Cardiac septum (tissue), 1 donor: ENCODE measurements around the gene GDF7. TPM values are rescaled to one million over a fixed set of nuclear protein-coding genes. Genes with fewer than 3 reads are reported as not detected.

Experiments
- DNase-seq: peaks from one replicate; pipeline ENCODE4 v3.0.0-alpha.2; 2020; ENCODE audit warnings: low spot score
- intact Hi-C: fragments of 100-400 bp; cut with DNase I; formaldehyde crosslinking; loops from one replicate; pipeline ENCODE4 v1.14.0; 2022
- total RNA-seq: library from RNA; stranded (reverse); fragmentation: NEBNext Ultra II Directional; extraction: Animal tissue kit (Norgen Biotek cat#: 25700); gene quantifications from one replicate; pipeline ENCODE4 v1.2.1, GENCODE V29; 2021
- donor health status: DM: no; HTN: no; CAD: no.

The GDF7 gene
- total RNA-seq, 1 donor from 2014 or later, result 0.94 TPM

DNA sequence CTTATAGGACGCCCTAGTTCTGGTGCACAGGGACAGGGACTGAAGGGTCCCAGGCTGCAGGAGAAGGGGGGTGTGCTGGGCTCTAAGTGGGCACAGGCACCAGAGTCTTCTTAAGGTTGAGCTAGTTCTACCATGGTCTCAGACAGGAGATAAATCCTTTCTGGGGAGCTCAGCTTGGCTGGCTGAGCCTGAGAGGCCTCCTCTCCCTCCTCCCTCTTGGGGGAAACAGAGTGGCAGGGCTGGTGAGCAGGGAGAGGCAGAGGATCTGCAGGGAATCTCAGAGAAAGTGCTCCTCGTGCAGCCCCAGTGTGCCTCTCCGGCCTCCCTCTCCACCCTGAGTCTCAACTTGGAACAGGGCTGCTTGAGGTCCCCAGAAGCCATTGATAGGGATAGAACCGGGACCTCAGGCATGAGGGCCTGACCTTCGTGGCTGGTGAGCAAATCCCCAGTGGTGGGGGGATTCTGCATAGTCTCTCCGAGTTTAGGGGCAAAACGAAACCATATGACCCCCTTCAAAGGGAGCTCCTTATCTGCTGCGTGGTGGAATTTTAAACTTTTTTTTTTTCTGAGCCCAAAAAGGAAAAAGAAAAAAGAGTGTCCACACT is 2.0 kb downstream of the GDF7 start:
- intact Hi-C loops, result loop anchor here (10.0 kb wide), 2 partner anchors 156 to 446 kb away; partner anchors contain the start of gene LDAH
- peak; percentile 57 for DNase-seq

GRCh38 chr2:20669562-20670314 is 2.8 kb downstream of the GDF7 start:
- intact Hi-C loops, result loop anchor here (10.0 kb wide), 2 partner anchors 155 to 445 kb away; partner anchors contain the start of gene LDAH
- peak; percentile 72 for DNase-seq

DNA sequence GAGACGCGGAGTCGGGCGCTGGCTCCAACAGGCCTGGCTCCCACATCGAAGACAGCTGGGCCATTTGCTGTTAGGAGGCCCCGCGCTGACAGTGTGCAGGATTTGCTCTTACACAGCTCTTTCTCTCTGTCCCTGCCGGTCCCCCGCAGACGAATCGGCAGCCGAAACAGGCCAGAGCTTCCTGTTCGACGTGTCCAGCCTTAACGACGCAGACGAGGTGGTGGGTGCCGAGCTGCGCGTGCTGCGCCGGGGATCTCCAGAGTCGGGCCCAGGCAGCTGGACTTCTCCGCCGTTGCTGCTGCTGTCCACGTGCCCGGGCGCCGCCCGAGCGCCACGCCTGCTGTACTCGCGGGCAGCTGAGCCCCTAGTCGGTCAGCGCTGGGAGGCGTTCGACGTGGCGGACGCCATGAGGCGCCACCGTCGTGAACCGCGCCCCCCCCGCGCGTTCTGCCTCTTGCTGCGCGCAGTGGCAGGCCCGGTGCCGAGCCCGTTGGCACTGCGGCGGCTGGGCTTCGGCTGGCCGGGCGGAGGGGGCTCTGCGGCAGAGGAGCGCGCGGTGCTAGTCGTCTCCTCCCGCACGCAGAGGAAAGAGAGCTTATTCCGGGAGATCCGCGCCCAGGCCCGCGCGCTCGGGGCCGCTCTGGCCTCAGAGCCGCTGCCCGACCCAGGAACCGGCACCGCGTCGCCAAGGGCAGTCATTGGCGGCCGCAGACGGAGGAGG is 3.5 kb downstream of the GDF7 start:
- peak; percentile 66 for DNase-seq
- intact Hi-C loops, result no loop called here

DNA sequence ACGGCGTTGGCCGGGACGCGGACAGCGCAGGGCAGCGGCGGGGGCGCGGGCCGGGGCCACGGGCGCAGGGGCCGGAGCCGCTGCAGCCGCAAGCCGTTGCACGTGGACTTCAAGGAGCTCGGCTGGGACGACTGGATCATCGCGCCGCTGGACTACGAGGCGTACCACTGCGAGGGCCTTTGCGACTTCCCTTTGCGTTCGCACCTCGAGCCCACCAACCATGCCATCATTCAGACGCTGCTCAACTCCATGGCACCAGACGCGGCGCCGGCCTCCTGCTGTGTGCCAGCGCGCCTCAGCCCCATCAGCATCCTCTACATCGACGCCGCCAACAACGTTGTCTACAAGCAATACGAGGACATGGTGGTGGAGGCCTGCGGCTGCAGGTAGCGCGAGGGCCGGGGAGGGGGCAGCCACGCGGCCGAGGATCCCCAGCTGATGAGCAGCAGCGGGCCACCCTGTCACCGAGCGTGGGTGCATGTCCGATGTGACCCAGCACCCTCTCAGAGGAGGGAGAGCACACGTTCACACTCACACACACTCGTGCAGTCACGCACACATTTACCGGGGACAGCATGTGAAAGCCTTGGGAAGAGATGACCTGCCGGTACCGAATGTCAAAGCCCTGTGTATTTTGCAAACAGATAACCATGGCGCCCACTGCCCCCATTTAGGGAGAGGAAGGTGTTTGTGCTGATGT is 4.2 kb downstream of the GDF7 start:
- peak; percentile 53 for DNase-seq
- intact Hi-C loops, result no loop called here

GRCh38 chr2:20671736-20672080 is 4.8 kb downstream of the GDF7 start:
- intact Hi-C loops, result no loop called here
- no peak for DNase-seq

DNA sequence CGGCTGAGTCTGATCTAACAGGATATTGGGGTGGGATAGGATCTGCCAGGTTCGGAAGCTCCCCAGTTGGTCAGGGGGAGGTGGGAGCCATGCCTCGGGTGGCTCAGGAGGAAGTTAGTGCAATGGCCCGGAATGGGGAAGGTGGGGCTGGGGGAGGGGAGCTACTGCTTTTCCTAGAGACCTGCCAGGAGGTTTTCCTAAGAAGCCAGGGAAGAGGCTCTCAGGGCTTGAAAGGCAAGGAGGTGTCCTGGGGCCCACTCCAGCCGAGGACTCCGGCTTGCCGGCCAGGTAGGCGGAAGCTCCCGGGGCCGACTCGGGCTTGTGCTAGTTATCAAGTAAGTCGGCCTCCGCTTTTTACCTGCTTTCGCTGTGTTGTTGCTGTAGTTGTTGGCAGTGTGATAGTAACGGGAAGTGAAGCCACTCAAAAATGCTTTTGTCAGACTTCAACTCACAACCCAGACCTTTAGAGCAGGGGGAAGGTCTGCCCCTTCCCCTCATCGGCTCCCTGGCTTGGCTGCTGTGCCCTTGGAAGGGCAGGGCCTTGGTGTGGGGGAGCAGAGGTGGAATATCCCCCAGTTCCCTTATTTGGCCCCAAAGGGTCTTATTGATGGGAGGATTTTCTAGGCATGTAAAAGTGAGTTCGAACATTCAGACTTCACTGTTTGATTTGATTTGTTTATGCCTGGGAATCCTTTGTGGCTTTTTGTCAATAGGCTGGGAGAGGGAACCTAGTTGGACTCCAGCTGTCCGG is 5.4 kb downstream of the GDF7 start:
- intact Hi-C loops, result no loop called here
- peak; percentile 75 for DNase-seq

DNA sequence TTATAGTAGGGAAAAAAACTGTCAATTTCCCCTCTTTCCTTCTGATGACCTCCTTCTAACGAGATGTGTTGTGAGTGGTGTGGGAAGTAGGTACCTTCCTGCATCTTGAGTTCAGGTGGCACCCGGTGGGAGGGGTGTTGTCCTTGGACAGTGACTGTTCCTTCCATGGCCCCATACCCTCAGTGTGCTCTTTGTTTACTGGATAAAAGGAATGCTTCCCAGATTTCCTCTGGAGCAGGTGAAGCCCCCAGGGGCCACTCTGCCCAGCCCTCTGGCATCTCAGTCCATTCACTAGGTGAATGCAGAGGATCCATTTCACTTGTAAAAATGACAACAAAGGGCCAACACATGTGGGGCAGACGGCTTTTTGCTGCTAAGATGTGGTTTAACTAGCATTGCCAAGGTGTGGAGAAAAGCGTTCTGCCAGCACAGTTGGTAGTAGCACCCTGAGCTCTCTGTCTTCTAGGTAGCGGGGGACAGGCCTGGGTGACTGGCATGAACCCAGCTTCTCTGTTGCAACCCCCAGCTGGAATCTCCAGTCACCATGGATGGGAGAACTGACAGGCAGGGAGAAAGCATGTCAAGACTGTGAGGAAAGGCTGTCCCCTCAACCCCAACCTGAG is 6.9 kb downstream of the GDF7 start:
- intact Hi-C loops, result no loop called here
- peak; percentile 33 for DNase-seq

- DNase-seq, result peak; percentile 15
- intact Hi-C loops, result no loop called here
These were observed 7.5 kb downstream of the GDF7 start for GRCh38 chr2:20674309-20674965.

- peak; percentile 80 for DNase-seq
- intact Hi-C loops, result no loop called here
These were observed 8.2 kb downstream of the GDF7 start for GRCh38 chr2:20674974-20675679.

GRCh38 chr2:20675701-20676352 is 8.9 kb downstream of the GDF7 start:
- peak; percentile 74 for DNase-seq
- intact Hi-C loops, result no loop called here

GRCh38 chr2:20676353-20677215 is 9.6 kb downstream of the GDF7 start:
- peak; percentile 41 for DNase-seq
- intact Hi-C loops, result no loop called here

DNA sequence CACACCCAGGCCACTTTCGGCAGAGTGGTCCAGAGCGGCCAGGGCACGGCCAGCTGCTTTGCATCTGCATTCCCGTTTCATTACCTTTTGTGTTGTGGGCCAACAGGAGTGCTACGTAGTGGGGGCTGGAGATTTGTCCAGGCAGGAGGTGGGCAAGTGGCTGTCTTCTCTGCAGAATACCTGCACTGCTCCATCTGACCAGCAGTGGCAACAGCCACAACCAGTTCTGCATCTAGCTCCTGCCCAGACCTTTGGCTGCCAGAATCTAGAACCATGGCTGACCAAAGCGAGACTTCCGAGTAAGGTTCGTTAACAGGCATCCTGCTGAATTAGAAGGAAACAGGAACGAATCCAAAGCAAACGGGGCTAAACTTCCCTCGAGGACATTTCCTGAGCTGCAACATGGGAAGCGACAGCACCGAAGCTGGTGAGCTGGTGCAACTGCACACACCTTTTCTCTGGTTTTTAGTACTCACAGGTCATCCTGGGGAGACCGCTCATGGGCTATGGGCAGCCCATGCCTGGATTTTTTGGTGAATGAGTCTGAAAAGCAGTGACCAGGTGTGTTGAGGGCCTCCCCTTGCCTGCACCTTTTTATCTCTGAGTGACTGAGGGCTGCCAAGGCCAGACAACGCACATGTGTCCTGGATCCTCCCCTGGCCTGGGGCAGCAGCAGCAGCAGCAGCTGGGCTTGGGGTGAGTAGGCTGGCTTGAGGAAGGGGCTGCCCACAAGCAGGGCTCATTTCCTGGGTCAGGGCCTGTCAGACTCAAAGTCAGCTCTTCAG is 10.5 kb downstream of the GDF7 start:
- peak; percentile 58 for DNase-seq
- intact Hi-C loops, result no loop called here

DNA sequence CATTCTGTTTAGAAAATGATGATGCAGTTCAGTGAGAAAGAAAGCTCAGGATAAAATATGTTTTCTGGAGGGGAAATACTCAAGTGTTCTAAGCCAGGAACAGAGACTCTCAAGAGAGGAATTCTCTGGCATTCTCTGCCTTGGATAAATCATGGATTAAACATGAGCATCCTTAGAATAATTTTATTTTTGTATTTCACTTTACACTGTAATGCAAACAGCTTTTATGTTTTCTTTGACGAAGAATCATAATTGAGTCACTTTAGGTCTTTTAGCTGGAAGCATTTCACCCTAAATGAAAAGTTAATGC is 11.1 kb downstream of the GDF7 start:
- DNase-seq, result no peak
- intact Hi-C loops, result no loop called here

- DNase-seq, result no peak
- intact Hi-C loops, result no loop called here
These were observed 11.8 kb downstream of the GDF7 start for GRCh38 chr2:20678780-20679179.

GRCh38 chr2:20680744-20681375 is 13.9 kb downstream of the GDF7 start:
- DNase-seq, result peak; percentile 38
- intact Hi-C loops, result no loop called here
